ENCODE results near the gene NPAS3.

The NPAS3 gene

DNA sequence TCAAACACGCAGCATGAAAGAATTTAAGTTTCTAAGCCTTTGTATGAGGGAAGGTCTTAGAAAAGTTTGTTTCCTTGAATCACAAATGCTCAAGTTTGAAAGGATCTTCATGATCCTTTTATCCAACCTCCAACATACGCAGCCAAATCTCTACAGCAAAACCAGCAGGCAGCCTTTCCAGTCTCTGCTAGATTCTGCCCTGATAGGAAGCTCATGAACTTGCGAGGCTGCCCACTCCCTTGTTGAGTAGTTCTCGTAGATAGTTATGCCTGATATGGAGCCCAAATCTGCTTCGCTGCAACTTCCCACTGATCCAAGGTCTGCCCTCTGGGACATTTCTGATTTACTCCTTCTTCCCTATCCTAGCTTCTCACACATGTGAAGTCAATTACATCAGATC is 739.3 kb downstream of the NPAS3 start:
- DNase-seq (ENCODE audit: low read depth in 2 of 2), result no peak

- DNase-seq (ENCODE audit: low read depth in 2 of 2), result no peak
These were observed 740.3 kb downstream of the NPAS3 start for GRCh38 chr14:33679025-33679424.

- DNase-seq (ENCODE audit: low read depth in 2 of 2), result no peak
These were observed 741.0 kb downstream of the NPAS3 start for GRCh38 chr14:33679461-33680225.

- no peak for DNase-seq (ENCODE audit: low read depth in 2 of 2)
These were observed 742.2 kb downstream of the NPAS3 start for GRCh38 chr14:33680873-33681272.

DNA sequence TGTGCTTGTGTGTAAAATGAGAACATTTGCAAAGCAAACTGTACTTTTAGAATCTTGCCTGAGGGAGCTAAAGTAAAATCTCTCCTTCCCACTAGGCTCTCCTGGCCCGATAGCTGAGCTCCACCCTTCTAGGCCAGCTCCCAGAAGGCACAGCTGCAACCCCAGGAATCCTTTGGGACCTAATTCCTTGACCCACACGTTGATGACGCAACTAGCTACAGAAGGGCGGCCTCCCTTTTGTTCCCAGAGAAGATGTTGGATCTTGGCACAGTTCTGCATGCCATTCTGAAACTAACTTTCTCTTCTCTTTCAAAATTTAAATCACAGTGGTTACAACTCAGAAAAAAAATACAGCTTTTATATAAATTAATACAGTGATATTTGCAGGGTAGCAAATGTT is 744.1 kb downstream of the NPAS3 start:
- DNase-seq (ENCODE audit: low read depth in 2 of 2), result no peak

DNA sequence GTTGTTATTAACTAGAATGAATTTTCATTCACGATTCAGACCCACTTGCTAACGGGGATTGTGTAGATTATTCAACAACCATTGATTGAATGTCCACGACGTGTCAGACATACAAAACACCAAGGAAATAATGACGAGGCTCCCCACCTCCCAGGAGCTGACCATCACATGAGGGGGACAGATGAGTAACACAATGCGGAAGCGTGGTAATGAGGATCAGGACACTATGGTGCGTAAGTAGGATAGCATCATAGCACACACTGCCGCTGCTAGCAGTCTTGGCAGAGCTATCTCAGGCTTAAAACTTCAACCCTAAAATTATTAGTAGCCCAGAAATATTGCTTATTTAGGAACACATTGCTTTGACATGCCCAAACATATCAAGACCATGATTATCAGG is 746.3 kb downstream of the NPAS3 start:
- no peak for DNase-seq (ENCODE audit: low read depth in 2 of 2)

GRCh38 chr14:33685698-33686097 is 747.0 kb downstream of the NPAS3 start:
- DNase-seq (ENCODE audit: low read depth in 2 of 2), result no peak

DNA sequence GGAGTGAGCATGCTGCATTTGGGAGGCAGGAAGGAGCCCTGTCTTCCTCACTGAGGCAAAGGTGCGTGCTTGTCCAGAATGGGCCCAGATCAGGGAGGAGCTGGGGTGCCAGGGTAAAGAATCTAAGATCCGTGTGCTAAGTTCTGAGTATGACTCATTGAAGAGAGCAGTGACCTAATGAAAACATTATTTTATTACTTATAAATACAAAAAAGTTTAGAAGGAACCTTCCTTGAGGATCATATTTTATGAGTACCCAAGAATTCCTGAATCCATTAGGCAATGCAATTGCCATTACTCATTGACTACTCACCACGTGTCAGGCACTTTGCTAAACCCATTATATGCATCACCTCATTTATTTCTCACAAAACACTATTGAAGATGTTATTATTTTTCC is 747.5 kb downstream of the NPAS3 start:
- no peak for DNase-seq (ENCODE audit: low read depth in 2 of 2)

DNA sequence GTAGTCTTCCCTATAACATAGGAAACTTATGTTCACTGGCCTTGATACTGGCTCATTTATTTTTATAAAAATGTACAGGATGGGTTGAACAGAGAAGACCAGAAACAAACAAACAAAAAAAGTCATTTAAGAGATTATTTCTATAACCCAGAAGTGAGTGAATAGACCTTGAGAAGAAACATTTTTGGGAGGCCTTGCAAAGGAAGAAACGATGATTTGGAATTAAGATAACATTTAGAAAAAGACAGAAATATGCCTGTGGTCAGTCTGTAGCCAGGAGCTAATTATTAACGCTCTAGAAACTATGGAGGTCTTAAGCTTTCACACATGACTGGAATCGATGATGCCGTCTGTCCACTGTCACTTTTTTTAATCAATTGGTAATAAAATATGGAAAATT is 748.2 kb downstream of the NPAS3 start:
- no peak for DNase-seq (ENCODE audit: low read depth in 2 of 2)

DNA sequence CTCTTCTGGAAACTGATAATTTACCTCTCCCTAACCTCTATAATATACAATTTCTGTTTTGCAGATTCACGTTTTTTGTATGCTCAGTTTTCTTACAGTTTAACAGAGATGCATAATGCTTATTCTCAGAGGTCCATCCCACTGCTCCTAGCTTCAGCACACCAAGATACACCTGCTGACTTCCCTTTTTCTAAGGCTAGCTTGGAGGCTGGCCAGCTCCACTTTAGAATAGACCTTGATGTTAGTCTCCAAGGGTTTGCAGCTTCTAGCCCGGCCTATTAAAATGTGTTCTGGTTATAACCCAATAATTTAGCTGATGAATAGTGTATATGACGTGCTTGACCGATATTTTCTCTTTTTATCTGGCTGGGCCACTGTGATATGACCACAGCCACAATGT is 751.0 kb downstream of the NPAS3 start:
- no peak for DNase-seq (ENCODE audit: low read depth in 2 of 2)

DNA sequence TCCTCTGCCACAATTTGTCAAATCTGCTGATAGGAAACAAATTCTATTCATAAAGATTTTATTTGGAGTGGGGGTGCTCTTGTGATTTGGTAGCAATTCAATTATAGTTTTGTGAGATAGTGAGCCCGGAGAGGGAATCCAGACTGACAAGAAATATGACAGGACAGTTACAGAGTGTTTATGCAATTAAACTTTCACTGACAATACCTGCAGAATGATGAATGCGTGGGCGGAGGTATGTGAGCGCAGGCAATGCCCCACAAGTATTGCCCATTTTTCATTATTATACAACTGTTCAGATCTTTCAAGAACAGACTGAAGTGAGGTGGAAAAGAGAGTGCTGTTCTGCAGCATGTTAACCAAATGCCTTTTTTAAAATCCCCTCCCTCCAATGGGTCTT is 753.2 kb downstream of the NPAS3 start:
- no peak for DNase-seq (ENCODE audit: low read depth in 2 of 2)

- DNase-seq (ENCODE audit: low read depth in 2 of 2), result no peak
These were observed 754.1 kb downstream of the NPAS3 start for GRCh38 chr14:33692762-33693161.

- no peak for DNase-seq (ENCODE audit: low read depth in 2 of 2)
These were observed 754.6 kb downstream of the NPAS3 start for GRCh38 chr14:33693237-33693636.

DNA sequence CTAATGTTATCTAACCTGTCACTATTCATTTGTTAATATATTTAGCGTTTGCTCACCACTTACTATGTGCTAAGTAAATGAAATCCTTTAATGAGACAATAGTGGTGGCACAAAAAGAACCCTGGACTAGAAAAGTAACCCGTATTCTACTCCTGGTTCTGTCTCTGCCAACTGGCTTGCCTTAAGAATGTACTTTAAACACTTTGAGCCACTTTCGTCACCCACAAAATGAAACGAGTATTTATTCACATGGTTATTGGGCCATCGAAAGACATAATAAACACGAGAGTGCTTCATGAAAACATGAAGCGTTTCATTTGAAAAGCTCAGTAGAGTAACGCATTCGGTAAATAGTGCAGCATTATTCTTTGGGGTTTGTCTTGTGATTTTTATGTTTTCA is 757.5 kb downstream of the NPAS3 start:
- DNase-seq (ENCODE audit: low read depth in 2 of 2), result no peak

GRCh38 chr14:33699300-33699983 is 760.8 kb downstream of the NPAS3 start:
- DNase-seq (ENCODE audit: low read depth in 2 of 2), result no peak

- DNase-seq (ENCODE audit: low read depth in 2 of 2), result no peak
These were observed 761.4 kb downstream of the NPAS3 start for GRCh38 chr14:33700052-33700451.

GRCh38 chr14:33702293-33702692 is 763.6 kb downstream of the NPAS3 start:
- no peak for DNase-seq (ENCODE audit: low read depth in 2 of 2)

DNA sequence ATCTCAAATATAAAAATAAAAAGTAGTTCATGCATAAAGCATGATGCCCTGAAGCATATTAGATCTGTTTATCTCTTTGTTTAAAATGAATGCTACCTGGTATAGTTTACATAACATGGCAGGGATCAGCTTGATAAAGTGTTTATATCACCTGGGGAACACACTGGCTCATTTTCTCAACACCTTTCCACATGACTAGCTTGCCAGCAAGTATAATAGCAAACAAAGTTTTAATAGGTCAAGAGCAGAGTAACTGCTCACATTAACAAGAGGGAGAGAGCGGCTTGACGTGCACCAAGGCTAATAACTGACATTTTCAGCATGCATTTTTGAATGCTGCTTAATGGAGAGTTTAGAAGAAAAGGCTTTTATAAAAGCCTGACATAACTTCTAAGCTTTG is 765.8 kb downstream of the NPAS3 start:
- no peak for DNase-seq (ENCODE audit: low read depth in 2 of 2)

DNA sequence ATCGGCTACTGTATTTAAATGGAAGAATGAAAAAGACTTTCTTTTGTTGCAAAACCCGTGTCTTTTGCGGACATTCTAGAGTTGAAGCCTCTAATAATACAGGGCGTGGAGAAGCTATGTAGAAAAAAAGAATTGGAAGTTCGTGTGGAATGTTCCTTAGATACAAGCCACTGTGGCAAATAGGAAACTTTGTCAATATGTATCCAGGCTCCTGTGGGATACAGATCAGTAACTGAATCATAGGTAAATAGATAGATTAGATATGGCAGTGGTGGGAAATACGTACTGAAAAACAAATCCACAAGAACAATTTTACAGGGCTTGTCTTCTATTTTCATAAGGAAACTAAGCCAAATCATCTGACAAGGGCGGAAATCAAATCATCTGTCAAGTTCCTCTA is 766.8 kb downstream of the NPAS3 start:
- no peak for DNase-seq (ENCODE audit: low read depth in 2 of 2)

DNA sequence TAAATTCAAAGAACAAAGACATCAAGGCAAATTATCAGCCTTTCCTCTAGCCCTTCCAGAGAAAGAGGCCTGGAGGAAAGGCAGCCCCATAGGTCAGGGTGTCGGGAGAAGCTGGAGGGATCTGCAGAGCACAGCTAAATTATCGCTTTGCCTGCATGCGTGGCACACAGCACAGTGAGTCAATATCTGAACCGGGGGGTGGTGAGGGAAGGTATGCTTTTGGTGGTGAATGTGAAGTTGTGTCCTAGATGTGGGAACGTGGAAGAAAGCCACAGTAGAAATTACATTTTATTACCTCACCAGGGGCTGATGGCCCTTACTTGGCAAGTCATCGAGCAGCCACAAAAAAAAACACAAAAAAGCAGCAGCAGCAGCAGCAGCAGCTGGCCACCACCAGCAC is 769.0 kb downstream of the NPAS3 start:
- DNase-seq (ENCODE audit: low read depth in 2 of 2), result no peak

DNA sequence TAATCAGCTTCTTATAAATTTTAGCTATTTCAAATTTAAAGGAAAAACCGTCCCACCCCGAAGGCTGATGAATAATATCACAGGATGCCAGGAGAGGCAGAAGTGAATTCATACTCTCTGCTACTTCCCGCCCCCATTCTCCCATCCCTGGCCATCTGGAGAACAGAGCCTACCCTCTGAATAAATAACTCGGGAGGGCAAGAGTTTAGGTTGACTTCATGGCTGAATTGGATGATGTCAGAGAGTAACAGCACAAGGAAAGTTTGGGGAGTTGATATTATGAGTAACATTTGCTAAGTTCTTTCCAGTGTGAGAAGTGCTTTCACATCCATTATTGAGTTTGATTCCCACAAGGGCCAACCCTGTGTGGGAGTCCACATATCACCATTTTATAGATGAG is 770.6 kb downstream of the NPAS3 start:
- no peak for DNase-seq (ENCODE audit: low read depth in 2 of 2)

DNA sequence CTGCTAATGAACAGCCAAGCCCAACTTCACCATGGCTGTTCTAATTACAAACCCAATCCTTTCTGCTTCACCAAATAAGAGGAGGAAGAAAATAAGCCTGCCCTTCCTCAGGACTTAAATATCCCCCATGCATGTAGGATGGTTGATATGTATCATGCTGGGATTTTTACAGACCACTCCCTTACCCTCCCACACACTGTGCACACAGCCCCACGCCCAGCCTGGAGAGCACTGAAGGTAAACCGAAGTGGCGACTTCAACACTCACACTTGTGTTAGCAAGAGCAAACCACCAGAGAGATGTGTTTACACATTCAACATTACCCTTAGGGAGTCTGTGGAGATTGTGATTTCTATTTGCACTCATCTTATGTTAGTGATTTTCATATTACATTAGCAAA is 771.0 kb downstream of the NPAS3 start:
- DNase-seq (ENCODE audit: low read depth in 2 of 2), result no peak

GRCh38 chr14:33710273-33710672 is 771.6 kb downstream of the NPAS3 start:
- no peak for DNase-seq (ENCODE audit: low read depth in 2 of 2)

DNA sequence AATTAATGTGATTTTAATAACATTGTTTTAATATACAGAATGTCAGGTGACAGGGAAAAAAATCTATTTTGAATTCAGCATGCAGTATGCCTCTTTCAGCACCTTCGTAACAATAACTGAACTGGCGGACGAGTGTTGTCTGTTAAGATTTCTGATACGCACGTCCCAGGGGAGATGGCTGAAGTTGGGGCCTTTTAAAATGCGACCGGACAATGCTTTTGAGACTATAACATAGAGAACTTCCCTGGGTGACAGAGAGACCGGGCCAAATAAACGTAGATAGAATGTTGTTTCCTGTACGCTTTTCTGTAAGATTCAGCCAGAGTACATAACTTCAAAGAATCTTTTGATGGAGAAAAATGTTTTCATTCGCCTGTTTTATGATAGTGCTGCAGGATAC is 772.5 kb downstream of the NPAS3 start:
- DNase-seq (ENCODE audit: low read depth in 2 of 2), result no peak
